ENCODE measurements around the gene ANKRD6. TPM values are rescaled to one million over a fixed set of nuclear protein-coding genes. Genes with fewer than 3 reads are reported as not detected.

ANKRD6 gene
- total RNA-seq, 1 experiment from 2014 or later: 2.4 TPM

DNA sequence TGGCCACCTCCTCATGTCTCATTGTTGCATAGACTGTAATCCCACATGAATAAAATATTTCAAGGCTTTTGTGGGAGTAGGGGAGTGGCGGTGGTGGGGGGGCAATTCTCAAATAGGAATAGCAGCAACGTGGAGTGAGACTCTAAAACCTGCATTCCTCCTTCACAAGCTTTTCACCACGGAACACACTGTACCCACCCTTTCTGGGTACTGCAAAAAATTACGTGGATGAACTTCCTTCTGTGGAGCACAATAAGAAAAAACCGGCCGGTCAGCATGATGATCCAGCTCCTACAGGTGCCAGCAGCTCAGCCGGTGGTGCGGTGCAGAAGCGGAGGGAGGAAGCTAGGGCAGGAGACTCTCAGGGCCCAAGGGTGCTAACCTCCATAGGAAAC, 19.9 kb upstream of the ANKRD6 start:
- Histone ChIP-seq H3K36me3 (ENCODE audit: control insufficient read depth, insufficient read depth, low read length) (no peaks in the 10 kb centered on the region), H3K4me1 (ENCODE audit: control insufficient read depth, insufficient read depth, low read length) (peaks cover 7% of the 10 kb centered on the region), H3K27ac (ENCODE audit: low read length) (no peak overlapping the region), H3K9me3 (ENCODE audit: control insufficient read depth, insufficient read depth, low read depth, low read length) (no peaks in the 10 kb centered on the region), H3K27me3 (ENCODE audit: control insufficient read depth, insufficient read depth, low read length) (no peaks in the 10 kb centered on the region; the same call in 1 of the 2 replicates), H3K4me3 (ENCODE audit: low read depth in 2 of 2, low read length in 2 of 2) (peak overlapping the region; percentile 50 to 56)
- no peak for ATAC-seq
- TF ChIP-seq, protein P1, sequence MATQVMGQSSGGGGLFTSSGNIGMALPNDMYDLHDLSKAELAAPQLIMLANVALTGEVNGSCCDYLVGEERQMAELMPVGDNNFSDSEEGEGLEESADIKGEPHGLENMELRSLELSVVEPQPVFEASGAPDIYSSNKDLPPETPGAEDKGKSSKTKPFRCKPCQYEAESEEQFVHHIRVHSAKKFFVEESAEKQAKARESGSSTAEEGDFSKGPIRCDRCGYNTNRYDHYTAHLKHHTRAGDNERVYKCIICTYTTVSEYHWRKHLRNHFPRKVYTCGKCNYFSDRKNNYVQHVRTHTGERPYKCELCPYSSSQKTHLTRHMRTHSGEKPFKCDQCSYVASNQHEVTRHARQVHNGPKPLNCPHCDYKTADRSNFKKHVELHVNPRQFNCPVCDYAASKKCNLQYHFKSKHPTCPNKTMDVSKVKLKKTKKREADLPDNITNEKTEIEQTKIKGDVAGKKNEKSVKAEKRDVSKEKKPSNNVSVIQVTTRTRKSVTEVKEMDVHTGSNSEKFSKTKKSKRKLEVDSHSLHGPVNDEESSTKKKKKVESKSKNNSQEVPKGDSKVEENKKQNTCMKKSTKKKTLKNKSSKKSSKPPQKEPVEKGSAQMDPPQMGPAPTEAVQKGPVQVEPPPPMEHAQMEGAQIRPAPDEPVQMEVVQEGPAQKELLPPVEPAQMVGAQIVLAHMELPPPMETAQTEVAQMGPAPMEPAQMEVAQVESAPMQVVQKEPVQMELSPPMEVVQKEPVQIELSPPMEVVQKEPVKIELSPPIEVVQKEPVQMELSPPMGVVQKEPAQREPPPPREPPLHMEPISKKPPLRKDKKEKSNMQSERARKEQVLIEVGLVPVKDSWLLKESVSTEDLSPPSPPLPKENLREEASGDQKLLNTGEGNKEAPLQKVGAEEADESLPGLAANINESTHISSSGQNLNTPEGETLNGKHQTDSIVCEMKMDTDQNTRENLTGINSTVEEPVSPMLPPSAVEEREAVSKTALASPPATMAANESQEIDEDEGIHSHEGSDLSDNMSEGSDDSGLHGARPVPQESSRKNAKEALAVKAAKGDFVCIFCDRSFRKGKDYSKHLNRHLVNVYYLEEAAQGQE (IDR thresholded peaks at IDR 0.05; ENCODE audit: insufficient read depth in 1 of 2, low read depth in 2 of 2, low read length in 1 of 2): no peak
- TF ChIP-seq, protein P2, sequence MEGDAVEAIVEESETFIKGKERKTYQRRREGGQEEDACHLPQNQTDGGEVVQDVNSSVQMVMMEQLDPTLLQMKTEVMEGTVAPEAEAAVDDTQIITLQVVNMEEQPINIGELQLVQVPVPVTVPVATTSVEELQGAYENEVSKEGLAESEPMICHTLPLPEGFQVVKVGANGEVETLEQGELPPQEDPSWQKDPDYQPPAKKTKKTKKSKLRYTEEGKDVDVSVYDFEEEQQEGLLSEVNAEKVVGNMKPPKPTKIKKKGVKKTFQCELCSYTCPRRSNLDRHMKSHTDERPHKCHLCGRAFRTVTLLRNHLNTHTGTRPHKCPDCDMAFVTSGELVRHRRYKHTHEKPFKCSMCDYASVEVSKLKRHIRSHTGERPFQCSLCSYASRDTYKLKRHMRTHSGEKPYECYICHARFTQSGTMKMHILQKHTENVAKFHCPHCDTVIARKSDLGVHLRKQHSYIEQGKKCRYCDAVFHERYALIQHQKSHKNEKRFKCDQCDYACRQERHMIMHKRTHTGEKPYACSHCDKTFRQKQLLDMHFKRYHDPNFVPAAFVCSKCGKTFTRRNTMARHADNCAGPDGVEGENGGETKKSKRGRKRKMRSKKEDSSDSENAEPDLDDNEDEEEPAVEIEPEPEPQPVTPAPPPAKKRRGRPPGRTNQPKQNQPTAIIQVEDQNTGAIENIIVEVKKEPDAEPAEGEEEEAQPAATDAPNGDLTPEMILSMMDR (IDR thresholded peaks at IDR 0.05): no peak
- in situ Hi-C loops (cut with HindIII; ENCODE audit: low pct_unique_long_range_greater_than_20kb, low sequenced_read_pairs) (no loop called here), intact Hi-C loops (cut with micrococcal nuclease; ENCODE audit: unreplicated experiment) (no loop called here)
- ChIA-PET POLR2A (no interaction called here), CTCF (interaction anchor here (0.6 kb wide), 1 partner anchor 223 kb away, joined by 4 read pairs; no protein-coding TSS in a partner anchor)
- no peak for DNase-seq (ENCODE audit: low read depth, low spot score)
- BruUV-seq (replicated peaks): no TSS peak

DNA sequence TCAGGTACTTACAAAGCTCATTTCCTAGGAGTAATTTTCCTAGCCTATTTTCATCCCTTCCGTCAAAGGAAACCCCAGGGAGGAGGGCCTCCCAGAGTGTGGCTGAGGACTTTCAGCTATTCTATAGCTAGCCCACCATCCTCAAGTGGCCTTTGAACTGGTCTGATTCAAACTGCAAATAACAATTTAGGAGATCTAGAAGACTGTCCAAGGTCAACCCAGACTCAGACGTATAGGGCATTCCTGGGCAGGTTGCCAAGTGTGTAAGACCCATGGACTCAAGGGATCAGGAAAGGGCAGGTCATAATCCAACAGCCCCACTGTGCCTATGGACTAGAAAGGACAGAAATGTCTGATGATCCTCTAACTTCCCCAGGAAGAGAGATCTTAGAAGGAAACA, 18.7 kb upstream of the ANKRD6 start:
- no peaks in the 10 kb centered on the region for H3K36me3 ChIP-seq (ENCODE audit: control insufficient read depth, insufficient read depth, low read length)
- no peak overlapping the region for H3K4me3 ChIP-seq (ENCODE audit: low read depth in 2 of 2, low read length in 2 of 2)
- in situ Hi-C loops (cut with HindIII; ENCODE audit: low pct_unique_long_range_greater_than_20kb, low sequenced_read_pairs) (no loop called here), intact Hi-C loops (cut with micrococcal nuclease; ENCODE audit: unreplicated experiment) (no loop called here)
- no peaks in the 10 kb centered on the region for H3K9me3 ChIP-seq (ENCODE audit: control insufficient read depth, insufficient read depth, low read depth, low read length)
- no peak overlapping the region for H3K27ac ChIP-seq (ENCODE audit: low read length)
- H3K27me3 ChIP-seq (ENCODE audit: control insufficient read depth, insufficient read depth, low read length): no peaks in the 10 kb centered on the region; the same call in 1 of the 2 replicates
- BruUV-seq (replicated peaks): no TSS peak
- POLR2A ChIA-PET: no interaction called here
- no peak for ATAC-seq
- peaks cover 7% of the 10 kb centered on the region; the same call in 1 of the 2 replicates for H3K4me1 ChIP-seq (ENCODE audit: control insufficient read depth, insufficient read depth, low read length)
- TF ChIP-seq, protein P2 (IDR thresholded peaks at IDR 0.05): no peak
- TF ChIP-seq, protein P1 (IDR thresholded peaks at IDR 0.05; ENCODE audit: insufficient read depth in 1 of 2, low read depth in 2 of 2, low read length in 1 of 2): no peak
- no peak for TF ChIP-seq SIN3A (IDR thresholded peaks at IDR 0.05; ENCODE audit: borderline replicate concordance, insufficient read depth, low read depth, low read length)
- no peak for TF ChIP-seq TCF7L2 (IDR thresholded peaks at IDR 0.05; ENCODE audit: low read depth, low read length)
- no peak for TF ChIP-seq POLR2AphosphoS5 (IDR thresholded peaks at IDR 0.05; ENCODE audit: low read depth, low read length)
- CTCF ChIA-PET: no interaction called here
- DNase-seq (ENCODE audit: low read depth, low spot score): no peak
